Mesothelial cell of epicardium (in vitro differentiated cells): ENCODE results near the gene UTP18. TPM values are rescaled to one million over a fixed set of nuclear protein-coding genes. Genes with fewer than 3 reads are reported as not detected.
"Not testable (repeated sequence)": the region's sequence is repeated elsewhere in the genome, so short reads cannot be mapped to it uniquely, and the experiment has no call there.

Experiments used
- DNase-seq, 2 experiments: peaks; one replicate each; pipeline ENCODE4 v3.0.0; 2021; ENCODE audit warnings: low spot score in 2 of 2; ENCODE audit not compliant: unreplicated experiment in 2 of 2
- H3K27ac Mint-ChIP-seq: 2 replicates; pipeline ENCODE4 v1.8.0; 2021; ENCODE audit warnings: mixed read lengths
- H3K27me3 Mint-ChIP-seq: 2 replicates; pipeline ENCODE4 v1.8.0; 2021; ENCODE audit warnings: low read depth, mixed read lengths
- H3K36me3 Mint-ChIP-seq: 2 replicates; pipeline ENCODE4 v1.8.0; 2021; ENCODE audit warnings: mixed read lengths
- H3K4me1 Mint-ChIP-seq: 2 replicates; pipeline ENCODE4 v1.8.0; 2021; ENCODE audit warnings: mixed read lengths
- H3K4me3 Mint-ChIP-seq: 2 replicates; pipeline ENCODE4 v1.8.0; 2021; ENCODE audit warnings: mild to moderate bottlenecking, moderate library complexity, mixed read lengths
- H3K9me3 Mint-ChIP-seq: 2 replicates; pipeline ENCODE4 v1.8.0; 2021; ENCODE audit warnings: mixed read lengths
- total RNA-seq: library from RNA; stranded (reverse); gene quantifications from 3 replicates; pipeline ENCODE4 v1.2.1, GENCODE V29; 2021
- TF ChIP-seq, protein P1 (sequence below): fragments of 200-600 bp; sonication (generic); IDR thresholded peaks from one replicate; pipeline ENCODE4 v1.5.0; 2021; ENCODE audit warnings: antibody characterized with exemption; ENCODE audit not compliant: unreplicated experiment

The UTP18 gene
- total RNA-seq, result 30.5 to 32.7 TPM (median 31.1 TPM) in 3 replicates

GRCh38 chr17:51260237-51261023, at the start of gene UTP18:
TSS of gene UTP18 (plus strand) at chr17:51260546. CDS start at chr17:51260585, 39 bp downstream.
- Mint-ChIP-seq H3K4me1 (peaks cover 43% of the 10 kb centered on the region), H3K36me3 (peaks cover 10% of the 10 kb centered on the region), H3K27me3 (no peaks in the 10 kb centered on the region), H3K27ac (peak within 1 kb of the TSS; percentile 100), H3K4me3 (peak within 1 kb of the TSS; percentile 92), H3K9me3 (no peaks in the 10 kb centered on the region)
- TF ChIP-seq, protein P1, sequence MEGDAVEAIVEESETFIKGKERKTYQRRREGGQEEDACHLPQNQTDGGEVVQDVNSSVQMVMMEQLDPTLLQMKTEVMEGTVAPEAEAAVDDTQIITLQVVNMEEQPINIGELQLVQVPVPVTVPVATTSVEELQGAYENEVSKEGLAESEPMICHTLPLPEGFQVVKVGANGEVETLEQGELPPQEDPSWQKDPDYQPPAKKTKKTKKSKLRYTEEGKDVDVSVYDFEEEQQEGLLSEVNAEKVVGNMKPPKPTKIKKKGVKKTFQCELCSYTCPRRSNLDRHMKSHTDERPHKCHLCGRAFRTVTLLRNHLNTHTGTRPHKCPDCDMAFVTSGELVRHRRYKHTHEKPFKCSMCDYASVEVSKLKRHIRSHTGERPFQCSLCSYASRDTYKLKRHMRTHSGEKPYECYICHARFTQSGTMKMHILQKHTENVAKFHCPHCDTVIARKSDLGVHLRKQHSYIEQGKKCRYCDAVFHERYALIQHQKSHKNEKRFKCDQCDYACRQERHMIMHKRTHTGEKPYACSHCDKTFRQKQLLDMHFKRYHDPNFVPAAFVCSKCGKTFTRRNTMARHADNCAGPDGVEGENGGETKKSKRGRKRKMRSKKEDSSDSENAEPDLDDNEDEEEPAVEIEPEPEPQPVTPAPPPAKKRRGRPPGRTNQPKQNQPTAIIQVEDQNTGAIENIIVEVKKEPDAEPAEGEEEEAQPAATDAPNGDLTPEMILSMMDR, result no peak
- peak; percentile 97 to 99 for DNase-seq

GRCh38 chr17:51214920-51215319, 45.4 kb upstream of the UTP18 start:
- H3K27me3 Mint-ChIP-seq, result no peaks in the 10 kb centered on the region
- no peak overlapping the region for H3K4me3 Mint-ChIP-seq
- peaks cover 39% of the 10 kb centered on the region for H3K36me3 Mint-ChIP-seq
- DNase-seq, result no peak
- H3K27ac Mint-ChIP-seq, result no peak overlapping the region
- TF ChIP-seq, protein P1, result no peak
- no peaks in the 10 kb centered on the region for H3K4me1 Mint-ChIP-seq
- no peaks in the 10 kb centered on the region for H3K9me3 Mint-ChIP-seq

- Mint-ChIP-seq H3K27ac (no peak overlapping the region), H3K4me3 (no peak overlapping the region), H3K27me3 (no peaks in the 10 kb centered on the region), H3K36me3 (peaks cover 40% of the 10 kb centered on the region), H3K9me3 (no peaks in the 10 kb centered on the region), H3K4me1 (no peaks in the 10 kb centered on the region)
- no peak for DNase-seq
- TF ChIP-seq, protein P1, result no peak
Measured at GRCh38 chr17:51217946-51218345, 42.4 kb upstream of the UTP18 start.

DNA sequence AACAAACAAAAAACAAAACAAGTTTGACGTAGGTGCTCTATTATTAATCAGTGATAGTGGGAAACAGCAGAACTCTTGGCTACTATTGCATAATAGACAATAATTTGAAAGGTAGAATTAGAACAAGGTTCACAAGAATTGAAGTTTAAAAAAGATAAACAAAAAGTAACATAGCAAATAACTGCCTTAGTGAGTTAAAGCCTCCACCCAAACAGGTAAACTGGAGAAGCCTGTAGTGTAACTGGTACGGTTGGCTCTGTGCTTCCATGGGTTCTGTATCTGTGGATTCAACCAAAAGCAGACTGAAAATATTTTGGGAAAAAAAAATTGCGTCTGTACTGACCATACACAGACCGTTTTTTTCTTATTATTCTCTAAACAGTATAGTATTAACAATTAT, 39.0 kb upstream of the UTP18 start:
- Mint-ChIP-seq H3K36me3 (peaks cover 38% of the 10 kb centered on the region), H3K4me1 (peaks cover 4% of the 10 kb centered on the region), H3K27me3 (no peaks in the 10 kb centered on the region), H3K27ac (no peak overlapping the region), H3K4me3 (no peak overlapping the region), H3K9me3 (no peaks in the 10 kb centered on the region)
- DNase-seq, result no peak
- TF ChIP-seq, protein P1, result no peak

DNA sequence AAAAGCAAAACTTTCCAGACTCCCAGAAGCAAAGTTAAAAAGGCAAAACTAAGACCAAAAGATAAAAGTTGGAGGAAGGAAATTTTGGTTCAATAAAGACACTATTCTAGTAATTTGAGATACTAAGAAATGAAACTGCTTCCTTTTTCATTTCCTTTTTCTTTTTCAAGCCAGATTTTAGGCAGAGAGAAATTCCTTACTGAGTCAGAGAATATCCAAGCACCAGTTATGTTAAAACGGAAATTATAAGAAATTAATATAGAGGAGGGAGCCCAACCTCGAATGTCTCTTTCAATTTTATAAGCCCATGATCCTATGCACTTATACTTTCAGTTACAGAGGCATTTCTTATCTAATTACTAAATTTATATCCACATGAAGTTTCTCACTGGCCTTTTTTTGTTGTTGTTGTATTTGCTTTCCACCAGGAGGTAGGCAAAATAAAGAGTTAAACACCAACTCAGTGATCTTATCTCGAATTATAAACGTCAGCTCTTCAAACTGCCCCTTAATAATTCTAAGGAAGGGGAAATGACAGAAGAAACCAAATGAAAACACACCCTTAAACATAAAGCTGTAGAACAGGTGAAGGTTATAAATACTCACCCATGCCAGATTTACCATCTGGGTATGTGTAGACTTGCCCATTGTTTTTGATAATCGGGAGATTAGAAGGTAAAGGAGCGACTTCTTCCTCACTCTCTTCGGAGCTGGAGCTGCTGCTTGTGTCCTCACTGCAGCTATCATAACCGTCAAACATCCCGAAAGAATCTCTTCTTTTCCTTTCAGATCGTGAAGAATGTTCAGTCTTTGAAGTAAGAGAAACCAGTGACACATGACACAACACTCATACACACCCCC, 35.7 kb upstream of the UTP18 start:
- Mint-ChIP-seq H3K27ac (peak overlapping the region; percentile 51), H3K4me1 (peaks cover 4% of the 10 kb centered on the region), H3K27me3 (no peaks in the 10 kb centered on the region), H3K4me3 (no peak overlapping the region), H3K36me3 (peaks cover 24% of the 10 kb centered on the region), H3K9me3 (no peaks in the 10 kb centered on the region)
- TF ChIP-seq, protein P1, result no peak
- no peak for DNase-seq

DNA sequence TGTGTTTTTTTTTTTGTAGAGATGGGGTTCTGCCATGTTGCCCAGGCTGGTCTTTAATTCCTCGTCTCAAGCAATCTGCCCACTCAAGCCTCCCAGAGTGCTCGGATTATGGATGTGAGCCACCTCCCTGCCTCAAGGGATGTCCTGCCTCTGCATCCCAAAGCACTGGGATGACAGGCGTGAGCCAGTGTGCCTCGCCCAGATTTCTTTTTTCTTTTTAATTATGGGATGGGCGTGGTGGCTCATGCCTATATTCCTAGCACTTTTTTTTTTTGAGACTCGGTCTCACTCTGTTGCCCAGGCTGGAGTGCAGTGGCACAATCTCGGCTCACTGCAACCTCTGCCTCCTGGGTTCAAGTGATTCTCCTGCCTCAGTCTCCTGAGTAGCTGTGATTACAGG, 34.8 kb upstream of the UTP18 start:
- peaks cover 21% of the 10 kb centered on the region for H3K36me3 Mint-ChIP-seq
- not testable (repeated sequence) for DNase-seq, H3K27ac Mint-ChIP-seq, H3K9me3 Mint-ChIP-seq, H3K4me1 Mint-ChIP-seq, H3K4me3 Mint-ChIP-seq, H3K27me3 Mint-ChIP-seq
